22Rv1 (cell line): Measurements from ENCODE around the gene R3HDM2.

Experiments
- H3K27ac ChIP-seq: fragments of 450-650 bp; 2 replicates; pipeline ENCODE4 v1.5.1; 2017
- CTCF ChIP-seq: fragments of 450-650 bp; IDR thresholded peaks from 2 replicates; pipeline ENCODE4 v1.5.1; 2017; ENCODE audit warnings: mild to moderate bottlenecking
- ZFX ChIP-seq: fragments of 450-650 bp; IDR thresholded peaks from 2 replicates; pipeline ENCODE4 v1.6.1; 2017; ENCODE audit warnings: antibody characterized with exemption, borderline replicate concordance

The R3HDM2 gene

GRCh38 chr12:57309420-57309819 is 121.4 kb downstream of the R3HDM2 start:
- peak overlapping the region; percentile 89 for H3K27ac ChIP-seq
- no peak for TF ChIP-seq CTCF
- TF ChIP-seq ZFX: no peak

DNA sequence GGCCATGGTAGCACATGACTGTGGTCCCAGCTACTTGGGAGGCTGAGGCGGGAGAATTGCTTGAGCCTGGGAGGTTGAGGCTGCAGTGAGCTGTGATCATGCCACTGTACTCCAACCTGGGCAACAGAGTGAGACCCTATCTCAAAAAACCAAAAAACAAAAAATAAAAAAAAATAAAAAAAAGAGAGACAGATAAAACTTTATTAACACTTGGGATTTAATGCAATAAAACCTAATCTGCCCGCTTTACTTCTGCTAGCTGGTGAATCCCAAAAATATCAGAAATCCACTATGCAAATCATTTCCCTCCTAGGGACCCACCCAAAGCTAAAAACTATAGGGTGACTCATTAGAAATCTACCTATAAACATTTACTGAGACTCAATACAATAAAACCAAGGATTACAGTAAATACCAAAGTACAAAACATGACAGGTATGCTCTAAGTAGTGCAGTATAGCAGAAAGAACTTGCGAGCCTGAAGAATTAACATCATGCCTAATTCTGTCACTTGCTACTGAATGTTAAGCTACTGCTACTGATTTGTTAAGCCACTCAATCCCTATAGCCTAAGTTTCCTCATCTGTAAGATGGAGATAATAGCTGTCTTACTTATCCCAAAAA is 129.8 kb downstream of the R3HDM2 start:
- peak overlapping the region; percentile 64; the same call in 1 of the 2 replicates for H3K27ac ChIP-seq
- TF ChIP-seq CTCF: no peak
- no peak for TF ChIP-seq ZFX

- TF ChIP-seq ZFX (no peak), CTCF (peak; percentile 22)
- H3K27ac ChIP-seq: peak overlapping the region; percentile 64
Measured at GRCh38 chr12:57299514-57300016, 131.3 kb downstream of the R3HDM2 start.

DNA sequence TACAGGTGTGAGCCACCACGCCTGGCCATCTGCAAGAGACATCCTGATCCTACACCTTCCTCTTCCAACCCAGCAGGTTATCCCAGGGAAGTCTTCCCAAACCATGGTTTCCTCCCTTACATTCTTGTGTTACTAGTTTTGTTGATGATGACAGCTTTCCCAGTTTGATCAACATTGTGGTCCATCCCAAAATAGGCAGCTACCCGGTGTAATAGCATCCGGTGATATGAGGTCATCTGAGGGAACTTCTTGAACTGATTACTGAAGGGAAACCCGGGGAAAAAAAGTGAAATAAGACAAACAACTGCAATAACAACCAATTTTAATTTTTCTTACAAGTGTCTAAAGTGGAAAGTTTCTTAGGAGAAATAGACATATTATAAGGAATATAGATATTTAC is 134.6 kb downstream of the R3HDM2 start:
- H3K27ac ChIP-seq: no peak overlapping the region
- TF ChIP-seq ZFX (no peak), CTCF (no peak)

DNA sequence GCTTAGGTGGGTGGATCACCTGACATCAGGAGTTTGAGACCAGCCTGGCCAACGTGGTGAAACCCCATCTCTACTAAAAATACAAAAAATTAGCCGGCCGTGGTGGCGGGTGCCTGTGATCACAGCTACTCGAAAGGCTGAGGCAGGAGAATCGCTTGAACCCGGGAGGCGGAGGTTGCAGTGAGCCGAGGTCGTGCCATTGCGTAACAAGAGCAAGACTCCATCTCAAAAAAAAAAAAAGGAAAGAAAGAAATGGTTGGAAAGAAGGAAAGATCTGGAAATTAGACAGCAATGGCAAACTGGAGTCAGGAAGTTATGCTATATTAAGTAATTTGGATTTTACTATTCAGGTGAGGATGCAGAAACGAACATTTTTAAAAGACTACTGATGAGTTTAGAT is 148.8 kb downstream of the R3HDM2 start:
- 0 out of 2 replicates have a peak overlapping the region, but pooled peaks have one; percentile 4 for H3K27ac ChIP-seq

DNA sequence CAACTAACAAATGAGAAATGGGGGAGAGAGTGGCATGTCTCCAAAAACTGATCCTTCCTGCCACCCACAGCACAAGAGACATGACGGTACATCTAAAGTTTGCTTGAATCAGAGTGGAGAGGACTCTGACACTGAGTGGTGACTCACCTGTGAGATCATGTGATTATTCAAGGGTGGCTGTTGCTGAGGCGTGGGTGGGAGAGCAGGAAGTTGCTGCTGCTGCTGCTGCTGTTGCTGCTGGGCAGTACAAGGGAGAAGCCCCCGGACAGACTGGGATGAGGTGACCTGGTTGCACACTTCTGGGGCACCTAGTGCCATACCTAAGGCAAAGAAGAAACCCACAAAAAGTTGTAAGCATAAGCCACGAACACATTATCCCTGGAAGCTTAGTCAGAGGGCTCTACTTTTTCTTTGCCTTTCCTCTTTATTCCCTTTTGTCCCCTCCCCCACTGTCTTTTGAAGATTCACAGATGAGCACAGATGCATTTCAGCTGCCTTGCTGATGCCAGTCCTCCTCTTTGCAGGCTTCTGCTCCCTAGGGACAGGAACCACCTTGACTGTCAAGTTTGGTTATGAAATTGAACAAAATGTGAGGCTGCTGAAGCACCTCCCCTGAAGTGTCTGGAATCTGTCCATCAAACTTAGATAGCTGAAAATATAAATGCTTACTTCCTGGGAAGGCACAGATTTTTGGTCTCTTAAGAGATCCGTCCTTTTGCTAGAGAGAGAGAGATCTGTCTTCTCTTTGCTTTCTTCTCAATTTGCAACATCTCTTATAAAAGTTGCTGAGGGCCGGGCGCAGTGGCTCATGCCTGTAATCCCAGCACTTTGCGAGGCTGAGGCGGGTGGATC is 150.4 kb downstream of the R3HDM2 start:
- H3K27ac ChIP-seq: peak overlapping the region; percentile 68
- no peak for TF ChIP-seq CTCF
- TF ChIP-seq ZFX: no peak

DNA sequence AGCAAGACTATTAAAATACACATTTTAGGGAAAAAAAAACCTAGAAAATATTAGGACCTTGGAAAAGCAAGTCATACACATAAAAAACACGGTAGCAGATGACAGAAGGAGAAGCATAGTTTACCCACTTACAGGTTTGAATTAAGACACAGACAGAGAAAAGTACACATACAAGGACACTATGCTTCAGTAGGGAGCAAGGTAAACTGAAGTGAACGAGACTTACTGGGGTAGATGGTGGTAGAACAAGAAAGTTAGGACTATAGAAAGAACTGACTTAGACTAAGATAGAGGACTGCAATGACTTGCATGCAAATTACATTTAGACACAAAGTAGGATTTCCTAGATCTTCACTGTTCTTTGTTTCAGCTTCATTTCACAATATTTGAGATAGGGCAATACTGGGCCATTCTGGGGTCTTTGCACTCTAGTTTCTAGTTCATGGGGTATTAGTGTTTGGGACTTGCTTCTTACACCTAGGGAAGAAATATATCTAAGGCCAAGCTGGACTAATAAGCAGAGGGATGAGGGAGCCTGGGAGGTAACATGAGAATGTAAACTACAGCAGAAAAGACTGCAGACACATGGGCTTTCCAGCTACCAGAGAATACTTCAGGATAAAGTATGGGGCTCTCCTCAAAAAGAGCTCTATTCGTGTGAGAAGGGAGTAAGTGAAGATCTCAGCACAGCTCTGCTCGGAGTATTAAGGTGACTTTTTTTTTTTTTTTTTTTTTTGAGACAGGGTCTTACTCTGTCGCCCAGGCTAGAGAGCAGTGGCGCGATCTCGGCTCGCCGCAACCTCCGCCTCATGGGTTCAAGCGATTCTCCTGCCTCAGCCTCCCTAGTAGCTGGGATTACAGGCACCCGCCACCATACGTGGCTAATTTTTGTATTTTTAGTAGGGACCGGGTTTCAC is 152.1 kb downstream of the R3HDM2 start:
- no peak for TF ChIP-seq CTCF
- no peak for TF ChIP-seq ZFX
- peak overlapping the region; percentile 19; the same call in 1 of the 2 replicates for H3K27ac ChIP-seq
